DOHH2 (cell line): Measurements from ENCODE around the gene XRCC3.

Experiments used
- H3F3A ChIP-seq: fragments of 200-600 bp; sonication (generic), shearing (Covaris generic); 2 replicates; pipeline ENCODE4 v1.6.0; 2016; ENCODE audit warnings: antibody characterized with exemption, mild to moderate bottlenecking; ENCODE audit not compliant: control insufficient read depth, insufficient read depth
- H3K27ac ChIP-seq: fragments of 200-600 bp; sonication (generic); 2 replicates; pipeline ENCODE4 v1.5.1; 2014; ENCODE audit warnings: low read depth, mild to moderate bottlenecking, low read length, moderate library complexity
- H3K27me3 ChIP-seq: fragments of 200-600 bp; sonication (generic); 2 replicates; pipeline ENCODE4 v1.6.1; 2014; ENCODE audit warnings: mild to moderate bottlenecking, low read length, mixed read lengths; ENCODE audit not compliant: control insufficient read depth
- H3K36me3 ChIP-seq: fragments of 200-600 bp; sonication (generic); 2 replicates; pipeline ENCODE4 v1.6.1; 2014; ENCODE audit warnings: mild to moderate bottlenecking, low read length, moderate library complexity, mixed read lengths; ENCODE audit not compliant: control insufficient read depth
- H3K4me1 ChIP-seq: fragments of 200-600 bp; sonication (generic); 2 replicates; pipeline ENCODE4 v1.6.1; 2014; ENCODE audit warnings: mild to moderate bottlenecking, low read length, mixed read lengths; ENCODE audit not compliant: control insufficient read depth
- H3K4me2 ChIP-seq: fragments of 200-600 bp; sonication (generic); 2 replicates; pipeline ENCODE4 v1.6.0; 2014; ENCODE audit warnings: mild to moderate bottlenecking, low read length, moderate library complexity
- H3K4me3 ChIP-seq: fragments of 200-600 bp; sonication (generic); 2 replicates; pipeline ENCODE4 v1.5.1; 2014; ENCODE audit warnings: mild to moderate bottlenecking, low read length, mixed read lengths
- H3K79me2 ChIP-seq: fragments of 200-600 bp; sonication (generic); 2 replicates; pipeline ENCODE4 v1.6.1; 2014; ENCODE audit warnings: mild to moderate bottlenecking, low read length, mixed read lengths; ENCODE audit not compliant: control insufficient read depth
- H3K9me2 ChIP-seq: fragments of 200-600 bp; sonication (generic); replicated peaks from 2 replicates; pipeline ENCODE4 v1.6.1; 2014; ENCODE audit warnings: mild to moderate bottlenecking, low read length, mixed read lengths; ENCODE audit not compliant: control insufficient read depth
- H3K9me3 ChIP-seq: fragments of 200-600 bp; sonication (generic); 2 replicates; pipeline ENCODE4 v1.6.1; 2014; ENCODE audit warnings: antibody characterized with exemption, low read length, mixed read lengths; ENCODE audit not compliant: control insufficient read depth, insufficient read depth
- H4K20me1 ChIP-seq: fragments of 200-600 bp; sonication (generic); 2 replicates; pipeline ENCODE4 v1.6.0; 2014; ENCODE audit warnings: low read depth, mild to moderate bottlenecking, antibody characterized with exemption, low read length, moderate library complexity; ENCODE audit not compliant: control insufficient read depth, insufficient read depth
- EZH2phosphoT487 ChIP-seq: fragments of 200-600 bp; sonication (generic); IDR thresholded peaks from 2 replicates; pipeline ENCODE4 v1.6.1; 2017; ENCODE audit warnings: borderline replicate concordance, mild to moderate bottlenecking, antibody characterized with exemption, low read length, moderate library complexity, mixed read lengths
- TF ChIP-seq, protein P1 (sequence below): fragments of 200-600 bp; sonication (generic); IDR thresholded peaks from one replicate; pipeline ENCODE4 v1.5.1; 2014; ENCODE audit warnings: antibody characterized with exemption, mild to moderate bottlenecking, low read depth, low read length; ENCODE audit not compliant: poor library complexity, severe bottlenecking

Gene XRCC3

DNA sequence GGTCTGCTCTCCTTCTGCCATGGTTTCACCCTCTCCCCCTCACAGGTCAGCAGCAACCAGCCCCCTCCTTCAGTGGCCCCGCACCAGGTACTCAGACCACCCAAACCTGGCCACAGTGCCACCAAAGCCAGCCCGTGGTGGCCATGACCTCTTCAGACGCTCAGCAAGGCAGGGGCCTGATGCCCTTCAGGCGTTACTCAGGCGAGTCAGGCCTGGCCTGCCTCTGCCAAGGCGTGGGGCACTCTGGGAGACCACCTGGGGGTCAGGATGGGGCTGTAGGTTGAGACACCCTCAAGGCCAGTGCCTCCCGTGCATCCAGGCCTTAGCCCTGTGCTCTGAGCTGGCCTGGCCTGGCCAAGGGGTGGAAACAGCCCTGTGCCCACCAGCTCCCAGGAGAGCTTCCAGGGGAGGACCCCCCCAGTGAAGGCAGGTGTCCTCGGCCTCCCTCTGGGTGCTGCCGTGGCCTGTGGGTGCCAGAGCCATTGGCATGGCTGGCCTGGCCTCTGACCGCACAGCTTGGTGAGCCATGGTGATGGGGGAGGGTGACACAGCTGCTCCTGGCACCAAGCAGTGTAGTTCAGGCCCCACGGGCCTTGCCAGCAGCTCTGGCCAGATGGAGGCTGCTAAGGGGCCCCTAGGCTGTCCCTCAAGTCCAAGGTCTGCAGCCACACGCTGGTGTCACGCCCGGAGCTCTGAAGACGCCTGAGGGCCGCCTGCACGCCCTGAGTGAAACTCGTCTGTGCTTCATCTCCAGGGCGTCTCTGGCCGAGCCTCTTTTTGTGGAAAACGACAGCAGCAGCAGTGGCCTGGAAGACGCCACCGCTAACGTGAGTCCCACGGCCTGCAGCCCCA lies 15.1 kb downstream of the XRCC3 start:
- H3K4me3 ChIP-seq: no peak overlapping the region; the same call in 1 of the 2 replicates
- peaks cover 84% of the 10 kb centered on the region for H3K4me1 ChIP-seq
- H3K9me3 ChIP-seq: no peaks in the 10 kb centered on the region
- H3K27me3 ChIP-seq: no peaks in the 10 kb centered on the region
- H3K9me2 ChIP-seq: no peaks in the 10 kb centered on the region
- H3K36me3 ChIP-seq: peaks cover 85% of the 10 kb centered on the region
- no peak for TF ChIP-seq EZH2phosphoT487
- TF ChIP-seq, protein P1, sequence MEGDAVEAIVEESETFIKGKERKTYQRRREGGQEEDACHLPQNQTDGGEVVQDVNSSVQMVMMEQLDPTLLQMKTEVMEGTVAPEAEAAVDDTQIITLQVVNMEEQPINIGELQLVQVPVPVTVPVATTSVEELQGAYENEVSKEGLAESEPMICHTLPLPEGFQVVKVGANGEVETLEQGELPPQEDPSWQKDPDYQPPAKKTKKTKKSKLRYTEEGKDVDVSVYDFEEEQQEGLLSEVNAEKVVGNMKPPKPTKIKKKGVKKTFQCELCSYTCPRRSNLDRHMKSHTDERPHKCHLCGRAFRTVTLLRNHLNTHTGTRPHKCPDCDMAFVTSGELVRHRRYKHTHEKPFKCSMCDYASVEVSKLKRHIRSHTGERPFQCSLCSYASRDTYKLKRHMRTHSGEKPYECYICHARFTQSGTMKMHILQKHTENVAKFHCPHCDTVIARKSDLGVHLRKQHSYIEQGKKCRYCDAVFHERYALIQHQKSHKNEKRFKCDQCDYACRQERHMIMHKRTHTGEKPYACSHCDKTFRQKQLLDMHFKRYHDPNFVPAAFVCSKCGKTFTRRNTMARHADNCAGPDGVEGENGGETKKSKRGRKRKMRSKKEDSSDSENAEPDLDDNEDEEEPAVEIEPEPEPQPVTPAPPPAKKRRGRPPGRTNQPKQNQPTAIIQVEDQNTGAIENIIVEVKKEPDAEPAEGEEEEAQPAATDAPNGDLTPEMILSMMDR: no peak
- H3K4me2 ChIP-seq: peak overlapping the region; percentile 69; the same call in 1 of the 2 replicates
- peaks cover 22% of the 10 kb centered on the region for H3F3A ChIP-seq
- H3K79me2 ChIP-seq: peaks cover 51% of the 10 kb centered on the region
- peak overlapping the region; percentile 73 for H3K27ac ChIP-seq
- H4K20me1 ChIP-seq: no peaks in the 10 kb centered on the region; the same call in 1 of the 2 replicates

DNA sequence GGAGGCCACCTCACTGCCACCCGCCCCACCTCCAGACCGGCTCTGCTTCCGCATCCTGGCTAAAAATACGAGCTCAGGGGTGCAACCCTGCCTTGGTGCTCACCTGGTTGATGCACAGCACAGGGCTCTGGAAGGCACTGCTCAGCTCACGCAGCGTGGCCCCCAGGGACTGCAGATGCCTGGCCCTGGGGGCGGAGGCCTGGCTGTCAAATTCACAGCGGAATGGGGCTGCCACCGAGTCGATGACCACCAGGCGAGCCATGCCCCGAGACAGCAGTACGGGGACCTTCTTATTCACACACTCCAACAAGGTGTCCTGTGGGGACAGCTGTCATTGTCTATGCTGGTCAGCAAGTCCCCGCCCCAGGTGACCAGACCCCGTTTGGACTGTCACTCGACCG lies 16.0 kb downstream of the XRCC3 start:
- H3K79me2 ChIP-seq: peaks cover 51% of the 10 kb centered on the region
- peaks cover 85% of the 10 kb centered on the region for H3K36me3 ChIP-seq
- no peak for TF ChIP-seq EZH2phosphoT487
- TF ChIP-seq, protein P1: no peak
- no peaks in the 10 kb centered on the region; the same call in 1 of the 2 replicates for H4K20me1 ChIP-seq
- H3K4me2 ChIP-seq: peak overlapping the region; percentile 69
- H3K9me3 ChIP-seq: no peaks in the 10 kb centered on the region
- peaks cover 92% of the 10 kb centered on the region for H3K4me1 ChIP-seq
- peak overlapping the region; percentile 73 for H3K27ac ChIP-seq
- no peaks in the 10 kb centered on the region for H3K9me2 ChIP-seq
- no peaks in the 10 kb centered on the region for H3K27me3 ChIP-seq
- peaks cover 22% of the 10 kb centered on the region for H3F3A ChIP-seq
- H3K4me3 ChIP-seq: peak overlapping the region; percentile 40

DNA sequence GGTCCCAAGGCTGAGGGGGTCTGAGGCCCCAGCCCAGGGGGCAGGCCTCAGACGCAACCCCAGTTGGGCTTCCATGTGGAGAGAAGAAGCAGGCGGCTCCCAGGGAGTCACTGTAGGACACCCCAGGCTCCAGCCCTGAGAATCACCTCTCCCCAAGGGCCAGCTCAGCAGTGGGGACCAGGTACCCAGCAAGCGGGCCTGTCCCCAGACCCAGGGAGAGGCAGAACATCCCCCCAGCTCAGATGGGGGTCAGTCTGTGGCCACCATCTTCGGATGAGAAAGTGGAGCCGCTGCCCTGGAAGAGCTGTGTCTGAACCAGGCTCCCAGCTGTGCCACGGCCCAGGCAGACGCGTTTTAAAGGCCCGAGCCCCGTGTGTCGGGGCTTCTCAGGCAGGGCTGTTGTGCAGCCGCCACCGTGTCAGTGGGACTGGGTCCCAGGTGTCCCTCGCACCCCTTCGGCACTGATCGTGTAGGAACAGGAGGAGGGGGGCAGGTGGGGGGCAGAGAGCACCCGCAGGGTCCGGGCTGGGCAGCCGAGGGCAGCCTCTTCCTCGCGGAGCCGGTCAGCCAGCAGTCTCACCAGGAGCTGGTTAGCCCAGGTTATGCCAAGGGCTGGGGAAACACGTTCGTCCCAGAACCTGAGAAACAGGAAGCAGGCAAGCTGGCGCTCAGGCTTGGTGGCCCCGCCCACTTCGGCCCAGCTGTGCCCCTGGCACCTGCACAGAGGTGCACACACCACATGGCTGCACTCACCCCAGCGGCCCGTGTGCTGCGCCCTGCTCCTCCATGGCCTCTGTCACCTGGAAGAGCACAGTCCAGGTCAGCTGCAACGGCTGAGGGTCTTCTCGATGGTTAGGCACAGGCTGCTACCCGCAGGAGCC lies 16.6 kb downstream of the XRCC3 start:
- Histone ChIP-seq H3K27ac (peak overlapping the region; percentile 73), H4K20me1 (no peaks in the 10 kb centered on the region; the same call in 1 of the 2 replicates), H3K4me3 (peak overlapping the region; percentile 40), H3K9me2 (no peaks in the 10 kb centered on the region), H3K4me1 (peaks cover 97% of the 10 kb centered on the region), H3K9me3 (no peaks in the 10 kb centered on the region), H3K79me2 (peaks cover 53% of the 10 kb centered on the region), H3F3A (peaks cover 22% of the 10 kb centered on the region), H3K36me3 (peaks cover 87% of the 10 kb centered on the region), H3K4me2 (peak overlapping the region; percentile 69), H3K27me3 (no peaks in the 10 kb centered on the region)
- no peak for TF ChIP-seq EZH2phosphoT487
- TF ChIP-seq, protein P1: no peak
